Upper lobe of left lung (tissue), 6 donors: ENCODE measurements around the gene OR51D1. TPM values are rescaled to one million over a fixed set of nuclear protein-coding genes. Genes with fewer than 3 reads are reported as not detected.

Experiments
- ATAC-seq, 2 donors: fragments of 200-7000 bp; cut with Tn5 transposase; one replicate each; pipeline ENCODE4 v1.9.1; 2022; ENCODE audit warnings: mild to moderate bottlenecking in 2 of 2, moderate library complexity in 2 of 2; ENCODE audit not compliant: low FRiP score in 2 of 2
- DNase-seq, 2 donors: peaks; one replicate each; pipeline ENCODE4 v3.0.0-alpha.2; 2019 to 2020
- H3K27ac ChIP-seq, 4 donors: fragments of 200-600 bp; sonication (generic); one replicate each; pipeline ENCODE4 v1.5.1; 2016 to 2019
- H3K27me3 ChIP-seq, 4 donors: fragments of 200-600 bp; sonication (generic); one replicate each; pipeline ENCODE4 v1.5.1; 2017 to 2019
- H3K36me3 ChIP-seq, 4 donors: fragments of 200-600 bp; sonication (generic); one replicate each; pipeline ENCODE4 v1.5.1; 2016 to 2019
- H3K4me1 ChIP-seq, 4 donors: fragments of 200-600 bp; sonication (generic); one replicate each; pipeline ENCODE4 v1.5.1; 2018 to 2019
- H3K4me3 ChIP-seq, 4 donors: fragments of 200-600 bp; sonication (generic); one replicate each; pipeline ENCODE4 v1.5.1; 2017 to 2019; ENCODE audit warnings: mild to moderate bottlenecking in 2 of 4, moderate library complexity in 1 of 4
- H3K9me3 ChIP-seq, 4 donors: fragments of 200-600 bp; sonication (generic); one replicate each; pipeline ENCODE4 v1.5.1; 2018 to 2019
- CTCF ChIP-seq, 6 experiments: fragments of 450-650 bp in 4 of 6; fragments of 200-600 bp in 2 of 6; sonication (generic) in 2 of 6; IDR thresholded peaks; one replicate each; pipeline ENCODE4 v1.5.1; 2016 to 2019; ENCODE audit warnings: antibody characterized with exemption in 6 of 6
- EP300 ChIP-seq, 4 donors: sonication (generic); formaldehyde crosslinking; IDR thresholded peaks; one replicate each; pipeline ENCODE4 v1.5.1; 2017; ENCODE audit warnings: antibody characterized with exemption in 4 of 4, control low read depth in 2 of 4
- POLR2A ChIP-seq, 4 donors: fragments of 450-650 bp; IDR thresholded peaks; one replicate each; pipeline ENCODE4 v1.5.1; 2016 to 2017; ENCODE audit warnings: antibody characterized with exemption in 4 of 4, mild to moderate bottlenecking in 2 of 4
- POLR2AphosphoS5 ChIP-seq, 2 donors: sonication (generic); formaldehyde crosslinking; IDR thresholded peaks; one replicate each; pipeline ENCODE4 v1.5.1; 2017; ENCODE audit warnings: antibody characterized with exemption in 2 of 2
- WGBS, 2 donors: methylation state at CpG; one replicate each; pipeline ENCODE4 v1.1.5; 2017 to 2018; 5-methylcytosine and 5-hydroxymethylcytosine counted together
- total RNA-seq, 6 donors: library from RNA; depleted of rRNA in 4 of 6; stranded (reverse); fragments of >200 nt in 4 of 6; gene quantifications; one replicate each; pipeline versions ENCODE4 v1.1.0 to v1.2.1, GENCODE V29; 2016 to 2021
- donor health status: DM: no; HTN: no; CAD: no; lungs with moderate emphysema.
- donor health status: DM: no; HTN: yes; CAD: no; lungs with severe emphysema.

Gene OR51D1
- total RNA-seq, 6 donors from 2014 or later = not detected

DNA sequence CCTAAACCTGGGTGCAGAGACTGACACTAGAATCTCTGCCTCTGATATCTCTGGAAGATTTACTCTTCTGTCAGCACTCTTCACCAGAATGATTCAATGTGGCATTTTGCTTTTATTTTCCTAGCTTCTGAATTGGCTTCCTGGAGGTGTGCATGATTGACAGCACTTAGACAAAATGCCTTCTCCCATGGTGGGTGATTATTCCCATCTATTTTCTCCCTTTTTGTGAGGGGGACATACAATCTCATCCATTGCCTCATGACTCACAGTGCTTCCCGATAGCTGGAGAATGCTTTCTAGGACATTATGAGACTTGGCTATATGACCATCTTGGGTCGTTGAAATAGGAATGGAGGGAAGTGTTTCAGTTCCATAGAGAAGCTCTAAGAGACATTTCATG is 25.3 kb upstream of the OR51D1 start:
- Histone ChIP-seq H3K4me3 (no peak overlapping the region), H3K36me3 (no peaks in the 10 kb centered on the region), H3K27ac (no peak overlapping the region), H3K9me3 (no peaks in the 10 kb centered on the region), H3K4me1 (peaks cover 2 to 12% (median 5%) of the 10 kb centered on the region in 4 donors), H3K27me3 (no peaks in the 10 kb centered on the region)
- TF ChIP-seq POLR2AphosphoS5 (IDR thresholded peaks at IDR 0.05) = no peak
- no peak for TF ChIP-seq EP300 (IDR thresholded peaks at IDR 0.05)
- no peak for TF ChIP-seq CTCF (IDR thresholded peaks at IDR 0.05)
- no peak for TF ChIP-seq POLR2A (IDR thresholded peaks at IDR 0.05)
- 85 to 94% methylated on average over 2 of the region's 2 CpGs for WGBS, 2 donors
- DNase-seq (no peak), ATAC-seq (no peak)

DNA sequence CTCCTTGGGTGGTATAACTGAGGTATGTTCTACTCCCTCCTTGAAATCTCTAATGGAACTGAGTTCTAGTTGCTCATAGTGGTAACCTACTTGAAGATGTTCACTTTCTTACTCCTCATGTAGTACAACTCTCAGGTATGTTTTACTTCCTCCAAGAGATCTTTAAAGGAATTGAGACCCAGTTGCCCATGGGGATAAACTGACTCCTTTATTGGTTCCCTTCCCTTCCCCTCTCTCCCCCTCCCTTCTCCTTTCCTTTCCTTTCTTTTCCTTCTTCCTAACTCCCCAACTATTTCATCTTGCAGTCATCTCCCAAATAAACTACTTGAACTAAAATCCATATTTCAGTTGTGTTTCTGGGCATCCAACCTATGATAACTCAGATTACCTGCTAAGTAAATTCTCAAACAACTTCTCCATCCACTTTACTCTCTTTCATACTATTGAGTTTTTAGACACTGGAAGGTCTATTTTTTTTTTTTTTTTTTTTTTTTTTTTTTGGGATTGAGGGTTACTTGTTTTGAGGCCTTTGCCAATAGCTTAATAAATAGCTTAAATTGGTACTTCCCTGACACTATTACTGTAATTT is 21.3 kb upstream of the OR51D1 start:
- H3K27ac ChIP-seq = no peak overlapping the region
- DNase-seq (no peak), ATAC-seq (no peak)
- no peak for TF ChIP-seq POLR2A (IDR thresholded peaks at IDR 0.05)
- no peak for TF ChIP-seq EP300 (IDR thresholded peaks at IDR 0.05)
- TF ChIP-seq CTCF (IDR thresholded peaks at IDR 0.05) = no peak
- TF ChIP-seq POLR2AphosphoS5 (IDR thresholded peaks at IDR 0.05) = no peak
- no peak overlapping the region for H3K4me3 ChIP-seq
- H3K27me3 ChIP-seq = no peaks in the 10 kb centered on the region
- H3K36me3 ChIP-seq = no peaks in the 10 kb centered on the region
- no peaks in the 10 kb centered on the region for H3K9me3 ChIP-seq
- H3K4me1 ChIP-seq = no peaks in the 10 kb centered on the region

GRCh38 chr11:4619514-4619913 is 17.8 kb upstream of the OR51D1 start:
- no peak overlapping the region for H3K27ac ChIP-seq
- TF ChIP-seq POLR2A (IDR thresholded peaks at IDR 0.05) = no peak
- no peak for TF ChIP-seq CTCF (IDR thresholded peaks at IDR 0.05)
- no peak for TF ChIP-seq POLR2AphosphoS5 (IDR thresholded peaks at IDR 0.05)
- TF ChIP-seq EP300 (IDR thresholded peaks at IDR 0.05) = no peak
- ATAC-seq = no peak

DNA sequence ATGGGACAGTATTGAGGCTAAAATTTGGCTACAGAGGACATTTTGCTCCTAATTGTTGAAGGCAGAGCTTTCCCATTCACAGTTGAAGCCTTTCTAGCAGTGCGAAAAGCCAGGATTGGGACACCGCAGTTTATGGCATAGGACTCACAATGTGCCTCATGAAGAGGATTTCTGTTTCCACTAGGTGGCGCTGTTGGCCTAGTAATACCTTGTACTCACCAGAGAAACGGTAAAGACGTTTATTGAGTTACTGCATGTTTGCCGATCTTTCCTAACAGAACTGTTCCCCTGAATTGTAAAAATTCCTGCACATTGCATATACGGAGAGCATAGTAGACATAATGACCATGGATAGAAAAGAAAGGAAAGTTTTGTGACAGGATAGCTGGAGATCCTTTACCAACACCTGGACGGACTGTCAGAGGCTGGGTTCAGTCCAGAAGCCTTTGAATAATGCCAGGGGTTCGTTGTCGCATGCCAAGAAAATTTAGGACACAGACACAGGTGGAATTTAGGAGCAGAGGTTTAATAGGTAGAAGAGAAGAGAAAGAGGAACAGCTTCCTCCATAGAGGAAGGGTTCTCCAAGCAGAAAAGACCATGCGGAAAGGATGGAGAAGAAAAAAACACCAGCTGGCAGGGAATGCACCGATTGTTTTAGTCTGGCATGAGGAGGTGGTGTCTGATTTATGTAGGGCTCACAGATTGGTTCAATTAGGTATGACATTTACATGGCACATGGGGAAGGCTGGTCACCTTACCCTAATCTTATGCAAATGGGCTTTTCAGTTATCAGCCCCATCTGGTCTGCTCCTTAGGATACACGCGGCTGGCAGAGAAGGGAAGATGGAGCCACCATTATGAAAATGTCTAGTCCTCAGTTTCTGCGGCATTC is 10.8 kb upstream of the OR51D1 start:
- H3K9me3 ChIP-seq = peaks cover 0 to 12% (median 8%) of the 10 kb centered on the region in 4 donors
- ATAC-seq (no peak), DNase-seq (peak in 1 of 2 donors; percentile 44)
- H3K27ac ChIP-seq = no peak overlapping the region
- TF ChIP-seq POLR2A (IDR thresholded peaks at IDR 0.05) (no peak), CTCF (IDR thresholded peaks at IDR 0.05) (peak in 5 of 6 experiments; percentile 21 to 59 (median 38))
- no peaks in the 10 kb centered on the region for H3K27me3 ChIP-seq
- no peaks in the 10 kb centered on the region for H3K4me1 ChIP-seq
- no peak overlapping the region for H3K4me3 ChIP-seq
- WGBS, 2 donors = 48 to 50% methylated on average over 15 of the region's 15 CpGs
- H3K36me3 ChIP-seq = no peaks in the 10 kb centered on the region

More at GRCh38 chr11:4619514-4619913, 17.8 kb upstream of the OR51D1 start:
- Histone ChIP-seq H3K4me1 (no peaks in the 10 kb centered on the region), H3K36me3 (no peaks in the 10 kb centered on the region), H3K27me3 (no peaks in the 10 kb centered on the region), H3K9me3 (no peaks in the 10 kb centered on the region), H3K4me3 (no peak overlapping the region)
- WGBS, 2 donors = 75% methylated on average over 9 of the region's 9 CpGs
- DNase-seq = no peak
